DOHH2 (cell line): ENCODE results near the gene RGS8.
"Not testable (repeated sequence)": the region's sequence is repeated elsewhere in the genome, so short reads cannot be mapped to it uniquely, and the experiment has no call there.

Source experiments
- H3F3A ChIP-seq: fragments of 200-600 bp; sonication (generic), shearing (Covaris generic); 2 replicates; pipeline ENCODE4 v1.6.0; 2016; ENCODE audit warnings: antibody characterized with exemption, mild to moderate bottlenecking; ENCODE audit not compliant: control insufficient read depth, insufficient read depth
- H3K27ac ChIP-seq: fragments of 200-600 bp; sonication (generic); 2 replicates; pipeline ENCODE4 v1.5.1; 2014; ENCODE audit warnings: low read depth, mild to moderate bottlenecking, low read length, moderate library complexity
- H3K27me3 ChIP-seq: fragments of 200-600 bp; sonication (generic); 2 replicates; pipeline ENCODE4 v1.6.1; 2014; ENCODE audit warnings: mild to moderate bottlenecking, low read length, mixed read lengths; ENCODE audit not compliant: control insufficient read depth
- H3K36me3 ChIP-seq: fragments of 200-600 bp; sonication (generic); 2 replicates; pipeline ENCODE4 v1.6.1; 2014; ENCODE audit warnings: mild to moderate bottlenecking, low read length, moderate library complexity, mixed read lengths; ENCODE audit not compliant: control insufficient read depth
- H3K4me1 ChIP-seq: fragments of 200-600 bp; sonication (generic); 2 replicates; pipeline ENCODE4 v1.6.1; 2014; ENCODE audit warnings: mild to moderate bottlenecking, low read length, mixed read lengths; ENCODE audit not compliant: control insufficient read depth
- H3K4me2 ChIP-seq: fragments of 200-600 bp; sonication (generic); 2 replicates; pipeline ENCODE4 v1.6.0; 2014; ENCODE audit warnings: mild to moderate bottlenecking, low read length, moderate library complexity
- H3K4me3 ChIP-seq: fragments of 200-600 bp; sonication (generic); 2 replicates; pipeline ENCODE4 v1.5.1; 2014; ENCODE audit warnings: mild to moderate bottlenecking, low read length, mixed read lengths
- H3K79me2 ChIP-seq: fragments of 200-600 bp; sonication (generic); 2 replicates; pipeline ENCODE4 v1.6.1; 2014; ENCODE audit warnings: mild to moderate bottlenecking, low read length, mixed read lengths; ENCODE audit not compliant: control insufficient read depth
- H3K9me2 ChIP-seq: fragments of 200-600 bp; sonication (generic); replicated peaks from 2 replicates; pipeline ENCODE4 v1.6.1; 2014; ENCODE audit warnings: mild to moderate bottlenecking, low read length, mixed read lengths; ENCODE audit not compliant: control insufficient read depth
- H3K9me3 ChIP-seq: fragments of 200-600 bp; sonication (generic); 2 replicates; pipeline ENCODE4 v1.6.1; 2014; ENCODE audit warnings: antibody characterized with exemption, low read length, mixed read lengths; ENCODE audit not compliant: control insufficient read depth, insufficient read depth
- H4K20me1 ChIP-seq: fragments of 200-600 bp; sonication (generic); 2 replicates; pipeline ENCODE4 v1.6.0; 2014; ENCODE audit warnings: low read depth, mild to moderate bottlenecking, antibody characterized with exemption, low read length, moderate library complexity; ENCODE audit not compliant: control insufficient read depth, insufficient read depth
- CTCF ChIP-seq: fragments of 200-600 bp; sonication (generic); IDR thresholded peaks from one replicate; pipeline ENCODE4 v1.5.1; 2014; ENCODE audit warnings: antibody characterized with exemption, mild to moderate bottlenecking, low read depth, low read length; ENCODE audit not compliant: poor library complexity, severe bottlenecking
- EZH2phosphoT487 ChIP-seq: fragments of 200-600 bp; sonication (generic); IDR thresholded peaks from 2 replicates; pipeline ENCODE4 v1.6.1; 2017; ENCODE audit warnings: borderline replicate concordance, mild to moderate bottlenecking, antibody characterized with exemption, low read length, moderate library complexity, mixed read lengths

Gene RGS8

GRCh38 chr1:182698971-182699370 lies 14.6 kb upstream of the RGS8 start:
- no peaks in the 10 kb centered on the region for H3K79me2 ChIP-seq
- no peaks in the 10 kb centered on the region for H3K27me3 ChIP-seq
- H3K9me2 ChIP-seq, result no peaks in the 10 kb centered on the region
- H3K4me1 ChIP-seq, result peaks cover 5% of the 10 kb centered on the region; the same call in 1 of the 2 replicates
- no peaks in the 10 kb centered on the region for H3F3A ChIP-seq
- no peak overlapping the region for H3K4me2 ChIP-seq
- no peaks in the 10 kb centered on the region for H4K20me1 ChIP-seq
- H3K9me3 ChIP-seq, result no peaks in the 10 kb centered on the region
- H3K27ac ChIP-seq, result no peak overlapping the region
- no peaks in the 10 kb centered on the region for H3K36me3 ChIP-seq
- TF ChIP-seq EZH2phosphoT487 (no peak), CTCF (no peak)
- no peak overlapping the region for H3K4me3 ChIP-seq

- H3K79me2 ChIP-seq, H3K4me3 ChIP-seq, H3K4me2 ChIP-seq, H3K9me3 ChIP-seq, H3K9me2 ChIP-seq, H4K20me1 ChIP-seq, H3K27ac ChIP-seq, H3F3A ChIP-seq, H3K36me3 ChIP-seq, H3K27me3 ChIP-seq, H3K4me1 ChIP-seq: not testable (repeated sequence)
Observed at GRCh38 chr1:182693139-182693538, 8.8 kb upstream of the RGS8 start.

- H3K4me1 ChIP-seq, result no peaks in the 10 kb centered on the region
- H3K4me3 ChIP-seq, result no peak overlapping the region
- no peak overlapping the region for H3K4me2 ChIP-seq
- H3K27me3 ChIP-seq, result no peaks in the 10 kb centered on the region
- no peaks in the 10 kb centered on the region for H3K9me2 ChIP-seq
- no peaks in the 10 kb centered on the region for H3F3A ChIP-seq
- H3K79me2 ChIP-seq, result no peaks in the 10 kb centered on the region
- H3K36me3 ChIP-seq, result no peaks in the 10 kb centered on the region
- H3K9me3 ChIP-seq, result peaks cover 5% of the 10 kb centered on the region; the same call in 1 of the 2 replicates
- no peak overlapping the region for H3K27ac ChIP-seq
- no peak for TF ChIP-seq EZH2phosphoT487
- no peaks in the 10 kb centered on the region for H4K20me1 ChIP-seq
Observed at GRCh38 chr1:182690886-182691443, 6.6 kb upstream of the RGS8 start.

GRCh38 chr1:182688436-182689205 lies 4.2 kb upstream of the RGS8 start:
- Histone ChIP-seq H3K36me3 (no peaks in the 10 kb centered on the region), H3K4me3 (no peak overlapping the region), H3K4me2 (no peak overlapping the region), H3K4me1 (no peaks in the 10 kb centered on the region), H4K20me1 (no peaks in the 10 kb centered on the region), H3K9me2 (no peaks in the 10 kb centered on the region), H3F3A (no peaks in the 10 kb centered on the region), H3K79me2 (no peaks in the 10 kb centered on the region), H3K27ac (no peak overlapping the region), H3K27me3 (no peaks in the 10 kb centered on the region), H3K9me3 (peaks cover 5% of the 10 kb centered on the region; the same call in 1 of the 2 replicates)
- TF ChIP-seq CTCF (no peak), EZH2phosphoT487 (no peak)
